ENCODE data around the gene PCYT1A. TPM values are rescaled to one million over a fixed set of nuclear protein-coding genes. Genes with fewer than 3 reads are reported as not detected.

PCYT1A gene
- total and polyA plus RNA-seq, 2 of the 13 experiments (the other 11 are each of a cell fraction or from before 2014, with no cell fraction given): 26.4 to 45.3 TPM

- no peaks in the 10 kb centered on the region for H4K20me1 ChIP-seq (ENCODE audit: insufficient read depth, low read length)
- no peak overlapping the region for H3K4me3 ChIP-seq (replicated peaks in 1 of 3; ENCODE audit: insufficient read depth in 1 of 3, low read depth in 2 of 3, low read length in 3 of 3)
- TF ChIP-seq MTF1 (CRISPR knock-in tag; IDR thresholded peaks at IDR 0.05) (no peak), FOXA1 (IDR thresholded peaks at IDR 0.05) (no peak), FOXA1 (CRISPR knock-in tag; IDR thresholded peaks at IDR 0.05) (no peak), RFXANK (CRISPR knock-in tag; IDR thresholded peaks at IDR 0.05) (no peak), ZNF841 (CRISPR knock-in tag; IDR thresholded peaks at IDR 0.05; ENCODE audit: borderline replicate concordance) (no peak), NFIB (CRISPR knock-in tag; IDR thresholded peaks at IDR 0.05; ENCODE audit: borderline replicate concordance) (no peak), CCDC6 (CRISPR knock-in tag; IDR thresholded peaks at IDR 0.05) (no peak), ZNF121 (CRISPR knock-in tag; IDR thresholded peaks at IDR 0.05) (peak; percentile 53; the same call in 1 of the 2 replicates)
- CTCF ChIA-PET (ENCODE audit: low intra/inter-chr PET ratio, low total read pairs): no interaction called here
- no TSS peak for BruUV-seq (replicated peaks)
- no peak for FAIRE-seq
- POLR2A ChIA-PET: no interaction called here
- intact Hi-C loops (cut with micrococcal nuclease; ENCODE audit: unreplicated experiment): no loop called here
- H3K4me2 ChIP-seq (ENCODE audit: low read depth, low read length): no peak overlapping the region
- no peaks in the 10 kb centered on the region; a peak in 1 of 5 replicates for H3K36me3 ChIP-seq (replicated peaks in 1 of 2; ENCODE audit: control insufficient read depth in 1 of 2, insufficient read depth in 2 of 2, low read length in 2 of 2)
- no peak for DNase-seq (ENCODE audit: low spot score)
- H3K79me2 ChIP-seq (ENCODE audit: insufficient read depth, low read length): no peaks in the 10 kb centered on the region
- H3K27ac ChIP-seq (ENCODE audit: extremely low read length, insufficient read depth, low read length): no peak overlapping the region
- 95% methylated on average over 10 of the region's 10 CpGs for WGBS (ENCODE audit: low lambda C conversion rate)
- peaks cover 43% of the 10 kb centered on the region for H3K4me1 ChIP-seq (ENCODE audit: insufficient read depth, low read length)
- H3K9ac ChIP-seq (ENCODE audit: insufficient read depth, low read depth, low read length): no peak overlapping the region
- no peak for ATAC-seq
- no peak overlapping the region for H2AFZ ChIP-seq (ENCODE audit: low read length)
- H3K27me3 ChIP-seq (ENCODE audit: control insufficient read depth in 1 of 2, insufficient read depth in 2 of 2, low read length in 2 of 2): no peaks in the 10 kb centered on the region
- no peaks in the 10 kb centered on the region for H3K9me3 ChIP-seq (ENCODE audit: low read length)
- in situ Hi-C loops (cut with HindIII; ENCODE audit: extremely low pct_ligation_motif_present, low pct_unique_long_range_greater_than_20kb): no loop called here
These were observed 62.4 kb downstream of the PCYT1A start for GRCh38 chr3:196225086-196225485.

- CTCF ChIA-PET (ENCODE audit: low intra/inter-chr PET ratio, low total read pairs): interaction anchor here (0.7 kb wide), 1 partner anchor 1299 kb away, joined by 3 read pairs; no protein-coding TSS in a partner anchor
- Histone ChIP-seq H3K27ac (ENCODE audit: extremely low read length, insufficient read depth, low read length) (no peak overlapping the region), H3K27me3 (ENCODE audit: control insufficient read depth in 1 of 2, insufficient read depth in 2 of 2, low read length in 2 of 2) (no peaks in the 10 kb centered on the region), H3K4me2 (ENCODE audit: low read depth, low read length) (no peak overlapping the region), H3K4me1 (ENCODE audit: insufficient read depth, low read length) (peaks cover 55% of the 10 kb centered on the region), H3K9me3 (ENCODE audit: low read length) (no peaks in the 10 kb centered on the region), H3K4me3 (replicated peaks in 1 of 3; ENCODE audit: insufficient read depth in 1 of 3, low read depth in 2 of 3, low read length in 3 of 3) (no peak overlapping the region), H2AFZ (ENCODE audit: low read length) (no peak overlapping the region), H3K36me3 (replicated peaks in 1 of 2; ENCODE audit: control insufficient read depth in 1 of 2, insufficient read depth in 2 of 2, low read length in 2 of 2) (no peaks in the 10 kb centered on the region), H4K20me1 (ENCODE audit: insufficient read depth, low read length) (no peaks in the 10 kb centered on the region), H3K9ac (ENCODE audit: insufficient read depth, low read depth, low read length) (no peak overlapping the region), H3K79me2 (ENCODE audit: insufficient read depth, low read length) (no peaks in the 10 kb centered on the region)
- POLR2A ChIA-PET: no interaction called here
- no TSS peak for BruUV-seq (replicated peaks)
- intact Hi-C loops (cut with micrococcal nuclease; ENCODE audit: unreplicated experiment): loop anchor here (1.0 kb wide), 1 partner anchor 17 kb away; no protein-coding TSS in a partner anchor
- in situ Hi-C loops (cut with HindIII; ENCODE audit: extremely low pct_ligation_motif_present, low pct_unique_long_range_greater_than_20kb): no loop called here
- DNase-seq (ENCODE audit: low spot score) (no peak), FAIRE-seq (no peak), ATAC-seq (no peak)
- TF ChIP-seq RARA (CRISPR knock-in tag; IDR thresholded peaks at IDR 0.05): no peak
- TF ChIP-seq ZC3H13 (CRISPR knock-in tag; IDR thresholded peaks at IDR 0.05): no peak
- no peak for TF ChIP-seq GTF3A (CRISPR knock-in tag; conservative IDR thresholded peaks at IDR 0.05)
- TF ChIP-seq, protein P1, sequence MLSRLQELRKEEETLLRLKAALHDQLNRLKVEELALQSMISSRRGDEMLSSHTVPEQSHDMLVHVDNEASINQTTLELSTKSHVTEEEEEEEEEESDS (CRISPR knock-in tag; IDR thresholded peaks at IDR 0.05; ENCODE audit: borderline replicate concordance): no peak
- 88% methylated on average over 19 of the region's 19 CpGs for WGBS (ENCODE audit: low lambda C conversion rate)
These were observed 64.5 kb downstream of the PCYT1A start for GRCh38 chr3:196222876-196223595.
